GM19468 (cell line): ENCODE results near the gene FOXN1.
"Not testable (repeated sequence)": the region's sequence is repeated elsewhere in the genome, so short reads cannot be mapped to it uniquely, and the experiment has no call there.

Experiments used
- ATAC-seq: cut with Tn5 transposase; IDR thresholded peaks from one replicate; pipeline ENCODE4 v1.9.1; 2021; ENCODE audit warnings: mild to moderate bottlenecking, moderate library complexity, moderate number of reproducible peaks; ENCODE audit not compliant: unreplicated experiment; ENCODE audit errors: extremely low read depth

FOXN1 gene

GRCh38 chr17:28505986-28506665 lies at the start of gene FOXN1:
Gene FOXN1, plus strand, starts transcription at chr17:28506348. Its CDS starts 17,622 bp downstream, at chr17:28523970.
- no peak for ATAC-seq

GRCh38 chr17:28457890-28458289 lies 48.3 kb upstream of the FOXN1 start:
- ATAC-seq: no peak

GRCh38 chr17:28458881-28459280 lies 47.3 kb upstream of the FOXN1 start:
- ATAC-seq: not testable (repeated sequence)

- no peak for ATAC-seq
Measured at GRCh38 chr17:28460901-28461300, 45.2 kb upstream of the FOXN1 start.

- ATAC-seq: no peak
Measured at GRCh38 chr17:28466001-28466400, 40.1 kb upstream of the FOXN1 start.

GRCh38 chr17:28466521-28467048 lies 39.6 kb upstream of the FOXN1 start:
- ATAC-seq: no peak

GRCh38 chr17:28467456-28468025 lies 38.6 kb upstream of the FOXN1 start:
- ATAC-seq: no peak

- not testable (repeated sequence) for ATAC-seq
Measured at GRCh38 chr17:28468033-28468735, 38.0 kb upstream of the FOXN1 start.

GRCh38 chr17:28468781-28469180 lies 37.4 kb upstream of the FOXN1 start:
- ATAC-seq: no peak

GRCh38 chr17:28469376-28469775 lies 36.8 kb upstream of the FOXN1 start:
- no peak for ATAC-seq

GRCh38 chr17:28470266-28470913 lies 35.8 kb upstream of the FOXN1 start:
- ATAC-seq: no peak

- no peak for ATAC-seq
Measured at GRCh38 chr17:28470914-28471366, 35.2 kb upstream of the FOXN1 start.

GRCh38 chr17:28471531-28472342 lies 34.4 kb upstream of the FOXN1 start:
- no peak for ATAC-seq

GRCh38 chr17:28472871-28473497 lies 33.2 kb upstream of the FOXN1 start:
- no peak for ATAC-seq

GRCh38 chr17:28473542-28473941 lies 32.6 kb upstream of the FOXN1 start, which contains the start of gene SLC13A2:
Gene SLC13A2, plus strand, starts transcription at chr17:28473644. Its CDS starts 69 bp downstream, at chr17:28473713.
- ATAC-seq: no peak

- ATAC-seq: no peak
Measured at GRCh38 chr17:28474111-28474531, 32.0 kb upstream of the FOXN1 start.

GRCh38 chr17:28475151-28475900 lies 30.8 kb upstream of the FOXN1 start:
- ATAC-seq: no peak

GRCh38 chr17:28476076-28476865 lies 29.9 kb upstream of the FOXN1 start:
- no peak for ATAC-seq
